H9 (cell line): ENCODE data around the gene RAB24. TPM values are rescaled to one million over a fixed set of nuclear protein-coding genes. Genes with fewer than 3 reads are reported as not detected.

ENCODE experiments used
- DNase-seq: peaks from one replicate; pipeline ENCODE4 v3.0.0-alpha.2; 2017
- H2AFZ ChIP-seq: one replicate; pipeline ENCODE4 v1.6.1; 2013; ENCODE audit warnings: mild to moderate bottlenecking, low read length, control low read depth, moderate library complexity
- H2AK5ac ChIP-seq: 2 replicates; pipeline ENCODE4 v1.6.1; 2013; ENCODE audit warnings: low read length, control low read depth, mixed read lengths; ENCODE audit not compliant: insufficient read length
- H2BK120ac ChIP-seq: one replicate; pipeline ENCODE4 v1.6.1; 2013; ENCODE audit warnings: low read depth, mild to moderate bottlenecking, low read length, control low read depth, inconsistent platforms; ENCODE audit not compliant: poor library complexity, severe bottlenecking
- H2BK12ac ChIP-seq: 2 replicates; pipeline ENCODE4 v1.6.1; 2013; ENCODE audit warnings: low read length, control low read depth, mixed read lengths, low read depth; ENCODE audit not compliant: insufficient read length
- H2BK15ac ChIP-seq: 2 replicates; pipeline ENCODE4 v1.6.1; 2013; ENCODE audit warnings: low read depth, low read length, control low read depth
- H2BK20ac ChIP-seq: one replicate; pipeline ENCODE4 v1.6.1; 2013; ENCODE audit warnings: low read depth, mild to moderate bottlenecking, low read length, control low read depth, inconsistent platforms; ENCODE audit not compliant: poor library complexity, severe bottlenecking
- H2BK5ac ChIP-seq: 2 replicates; pipeline ENCODE4 v1.6.1; 2013; ENCODE audit warnings: low read length, control low read depth, mixed read lengths; ENCODE audit not compliant: insufficient read length
- H3K14ac ChIP-seq: 2 replicates; pipeline ENCODE4 v1.6.1; 2013; ENCODE audit warnings: low read length, control low read depth; ENCODE audit not compliant: insufficient read depth
- H3K18ac ChIP-seq: 2 replicates; pipeline ENCODE4 v1.6.1; 2013; ENCODE audit warnings: low read depth, mild to moderate bottlenecking, mixed read lengths, low read length, control low read depth; ENCODE audit not compliant: insufficient read length
- H3K23ac ChIP-seq: 2 replicates; pipeline ENCODE4 v1.6.1; 2013; ENCODE audit warnings: low read length, control low read depth, mixed read lengths, low read depth; ENCODE audit not compliant: insufficient read length
- H3K23me2 ChIP-seq: 2 replicates; pipeline ENCODE4 v1.6.1; 2013; ENCODE audit warnings: low read depth, mild to moderate bottlenecking, mixed read lengths, low read length, control low read depth; ENCODE audit not compliant: insufficient read length, poor library complexity, severe bottlenecking
- H3K27ac ChIP-seq: 2 replicates; pipeline ENCODE4 v1.5.1; 2013; ENCODE audit warnings: low read length, control low read depth, mixed read lengths, low read depth; ENCODE audit not compliant: insufficient read length
- H3K27me3 ChIP-seq: 2 replicates; pipeline ENCODE4 v1.6.1; 2013; ENCODE audit warnings: low read length, control low read depth, inconsistent platforms; ENCODE audit not compliant: insufficient read depth
- H3K4ac ChIP-seq: 2 replicates; pipeline ENCODE4 v1.6.1; 2013; ENCODE audit warnings: low read depth, mild to moderate bottlenecking, control low read depth, inconsistent platforms, low read length, moderate library complexity
- H3K4me1 ChIP-seq: 2 replicates; pipeline ENCODE4 v1.6.1; 2013; ENCODE audit warnings: low read length, control low read depth, inconsistent platforms; ENCODE audit not compliant: insufficient read depth
- H3K4me2 ChIP-seq: 2 replicates; pipeline ENCODE4 v1.6.1; 2013; ENCODE audit warnings: low read length, control low read depth, mixed read lengths; ENCODE audit not compliant: insufficient read length, insufficient read depth
- H3K56ac ChIP-seq: 2 replicates; pipeline ENCODE4 v1.6.1; 2013; ENCODE audit warnings: low read depth, mild to moderate bottlenecking, mixed read lengths, low read length, control low read depth; ENCODE audit not compliant: insufficient read length
- H3K79me1 ChIP-seq: 2 replicates; pipeline ENCODE4 v1.6.1; 2013; ENCODE audit warnings: low read depth, mild to moderate bottlenecking, moderate library complexity, low read length, control low read depth, inconsistent platforms; ENCODE audit not compliant: insufficient read depth, poor library complexity, severe bottlenecking
- H3K79me2 ChIP-seq: 2 replicates; pipeline ENCODE4 v1.6.1; 2013; ENCODE audit warnings: low read length, control low read depth, inconsistent platforms; ENCODE audit not compliant: insufficient read depth
- H3K9ac ChIP-seq: 2 replicates; pipeline ENCODE4 v1.6.1; 2013; ENCODE audit warnings: low read length, control low read depth, mixed read lengths; ENCODE audit not compliant: insufficient read length; ENCODE audit errors: extremely low read depth
- H3K9me3 ChIP-seq: one replicate; pipeline ENCODE4 v1.6.1; 2013; ENCODE audit warnings: low read depth, low read length, inconsistent platforms; ENCODE audit not compliant: control insufficient read depth
- H3T11ph ChIP-seq: one replicate; pipeline ENCODE4 v1.6.1; 2013; ENCODE audit warnings: mild to moderate bottlenecking, low read length, control low read depth, inconsistent platforms
- H4K20me1 ChIP-seq: one replicate; pipeline ENCODE4 v1.6.1; 2013; ENCODE audit not compliant: control insufficient read depth, insufficient read length, insufficient read depth
- H4K5ac ChIP-seq: 2 replicates; pipeline ENCODE4 v1.6.1; 2013; ENCODE audit warnings: low read depth, mild to moderate bottlenecking, mixed read lengths, low read length, control low read depth; ENCODE audit not compliant: insufficient read length
- H4K8ac ChIP-seq: replicated peaks from 2 replicates; pipeline ENCODE4 v1.6.1; 2013; ENCODE audit warnings: low read length, control low read depth, mixed read lengths, low read depth; ENCODE audit not compliant: insufficient read length
- H4K91ac ChIP-seq: 2 replicates; pipeline ENCODE4 v1.6.1; 2013; ENCODE audit warnings: low read depth, mild to moderate bottlenecking, moderate library complexity, mixed read lengths, low read length, control low read depth; ENCODE audit not compliant: insufficient read length
- H3K27ac Mint-ChIP-seq, 3 experiments: 2 replicates in 2 of 3; 3 replicates in 1 of 3; pipeline ENCODE4 v1.8.0; 2020 to 2021; ENCODE audit warnings: mixed read lengths in 3 of 3, mild to moderate bottlenecking in 1 of 3, moderate library complexity in 1 of 3
- H3K27me3 Mint-ChIP-seq: 2 replicates; pipeline ENCODE4 v1.8.0; 2021; ENCODE audit warnings: low read depth, mild to moderate bottlenecking, moderate library complexity, mixed read lengths
- H3K36me3 Mint-ChIP-seq, 3 experiments: 2 replicates in 2 of 3; 3 replicates in 1 of 3; pipeline ENCODE4 v1.8.0; 2020 to 2021; ENCODE audit warnings: low read depth in 3 of 3, mixed read lengths in 3 of 3; ENCODE audit not compliant: insufficient read depth in 1 of 3
- H3K4me1 Mint-ChIP-seq, 2 experiments: 2 replicates each; pipeline ENCODE4 v1.8.0; 2020; ENCODE audit warnings: mixed read lengths in 2 of 2
- H3K4me3 Mint-ChIP-seq, 2 experiments: 2 replicates in 1 of 2; 3 replicates in 1 of 2; pipeline ENCODE4 v1.8.0; 2020 to 2021; ENCODE audit warnings: mild to moderate bottlenecking in 2 of 2, mixed read lengths in 2 of 2, moderate library complexity in 1 of 2
- H3K9me3 Mint-ChIP-seq, 2 experiments: 2 replicates in 1 of 2; 3 replicates in 1 of 2; pipeline ENCODE4 v1.8.0; 2020; ENCODE audit warnings: mild to moderate bottlenecking in 2 of 2, mixed read lengths in 2 of 2, moderate library complexity in 1 of 2
- CTCF ChIP-seq: fragments of 200-600 bp; sonication (generic); conservative IDR thresholded peaks from 3 replicates; pipeline ENCODE4 v1.8.0; 2021; ENCODE audit warnings: antibody characterized with exemption, mild to moderate bottlenecking
- WGBS: extraction: QIAGEN DNeasy Blood & Tissue Kit; methylation state at CpG from one replicate; pipeline ENCODE4 v1.1.7; 2013; ENCODE audit warnings: missing lambda C conversion rate, low lambda C conversion rate, mixed read lengths; ENCODE audit not compliant: insufficient read length; ENCODE audit errors: extremely low coverage; 5-methylcytosine and 5-hydroxymethylcytosine counted together
- total RNA-seq: library from RNA; stranded (reverse); gene quantifications from 2 replicates; pipeline ENCODE4 v1.2.1, GENCODE V29; 2021

The RAB24 gene
- total RNA-seq, 1 experiment from 2014 or later: 17.6 TPM

GRCh38 chr5:177316005-177316404, 12.5 kb upstream of the RAB24 start:
- H3K4me1 ChIP-seq: no peaks in the 10 kb centered on the region
- no peak overlapping the region for H3K27ac ChIP-seq
- no peaks in the 10 kb centered on the region for H3K79me2 ChIP-seq
- Mint-ChIP-seq H3K4me1 (peaks cover 9 to 18% of the 10 kb centered on the region in 2 experiments), H3K4me3 (no peak overlapping the region), H3K27me3 (no peaks in the 10 kb centered on the region), H3K36me3 (peaks cover 3 to 9% (median 7%) of the 10 kb centered on the region in 3 experiments; a peak in 5 of 7 replicates), H3K27ac (no peak overlapping the region), H3K9me3 (no peaks in the 10 kb centered on the region; a peak in 1 of 5 replicates)
- H3K9ac ChIP-seq: no peak overlapping the region
- H2AK5ac ChIP-seq: no peak overlapping the region
- no peak overlapping the region for H3K56ac ChIP-seq
- TF ChIP-seq CTCF: no peak
- H3K23ac ChIP-seq: no peak overlapping the region
- no peak overlapping the region for H2AFZ ChIP-seq
- H2BK15ac ChIP-seq: no peak overlapping the region
- no peak overlapping the region for H3K18ac ChIP-seq
- H3T11ph ChIP-seq: no peak overlapping the region
- H2BK5ac ChIP-seq: no peak overlapping the region
- WGBS: no CpG with 5 or more reads among the region's 3 CpGs
- H2BK20ac ChIP-seq: no peak overlapping the region
- no peaks in the 10 kb centered on the region for H3K79me1 ChIP-seq
- no peaks in the 10 kb centered on the region for H3K27me3 ChIP-seq
- H3K4ac ChIP-seq: no peak overlapping the region
- no peaks in the 10 kb centered on the region for H4K20me1 ChIP-seq
- no peak overlapping the region for H2BK12ac ChIP-seq
- no peaks in the 10 kb centered on the region for H3K9me3 ChIP-seq
- no peak overlapping the region for H3K4me2 ChIP-seq
- H3K23me2 ChIP-seq: peaks cover 14% of the 10 kb centered on the region
- H4K8ac ChIP-seq: no peak overlapping the region
- H3K14ac ChIP-seq: no peak overlapping the region
- H2BK120ac ChIP-seq: no peak overlapping the region
- no peak for DNase-seq
- no peak overlapping the region for H4K91ac ChIP-seq
- no peak overlapping the region for H4K5ac ChIP-seq
